Measurements from ENCODE around the gene SLC15A5. TPM values are rescaled to one million over a fixed set of nuclear protein-coding genes. Genes with fewer than 3 reads are reported as not detected.
A peak's percentile ranks its signal among the peaks of the same experiment; 100 is the strongest.

Gene SLC15A5
- total RNA-seq, 2 donors from 2014 or later = not detected

DNA sequence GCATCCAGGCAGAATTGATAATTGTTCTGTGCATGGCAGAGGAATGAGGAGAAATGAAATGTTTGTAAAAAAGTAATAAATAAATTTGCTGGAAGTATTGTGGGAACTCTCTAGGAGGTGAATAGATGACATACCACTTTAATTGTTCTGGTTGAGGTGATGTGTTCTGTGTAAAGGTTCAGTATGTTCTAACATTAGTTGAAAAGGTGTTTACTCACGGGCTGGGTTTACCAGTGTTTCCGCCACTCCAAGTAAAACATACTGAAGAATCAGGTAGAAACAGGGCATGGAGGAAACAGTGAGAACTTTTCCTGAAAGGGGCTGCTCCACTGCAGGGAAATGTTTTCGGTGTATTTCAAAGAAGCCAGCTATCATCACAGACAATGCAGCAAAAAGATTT is 53.3 kb downstream of the SLC15A5 start:
- no peak for ATAC-seq
- DNase-seq = no peak
- H3K27ac ChIP-seq = no peak overlapping the region
- no peaks in the 10 kb centered on the region for H3K27me3 ChIP-seq
- no peak for TF ChIP-seq POLR2A (IDR thresholded peaks at IDR 0.05)
- no peak for TF ChIP-seq CTCF (IDR thresholded peaks at IDR 0.05)
- WGBS, 2 donors = 91 to 96% methylated on average over 3 of the region's 3 CpGs
- H3K36me3 ChIP-seq (replicated peaks in 1 of 2; ENCODE audit: insufficient read depth in 1 of 2, low read depth in 2 of 2) = no peaks in the 10 kb centered on the region
- peaks cover 3% of the 10 kb centered on the region for H3K4me1 ChIP-seq
- intact Hi-C loops (cut with DNase I) = no loop called here
- no peaks in the 10 kb centered on the region for H3K9me3 ChIP-seq
- H3K4me3 ChIP-seq = no peak overlapping the region

- Histone ChIP-seq H3K27me3 (no peaks in the 10 kb centered on the region), H3K9me3 (no peaks in the 10 kb centered on the region), H3K4me3 (no peak overlapping the region), H3K27ac (no peak overlapping the region), H3K4me1 (peaks cover 10% of the 10 kb centered on the region), H3K36me3 (replicated peaks in 1 of 2; ENCODE audit: insufficient read depth in 1 of 2, low read depth in 2 of 2) (no peaks in the 10 kb centered on the region)
- ATAC-seq = no peak
- WGBS, 2 donors = 75 to 85% methylated on average over 2 of the region's 2 CpGs
- TF ChIP-seq CTCF (IDR thresholded peaks at IDR 0.05) = no peak
- no peak for TF ChIP-seq POLR2A (IDR thresholded peaks at IDR 0.05)
- intact Hi-C loops (cut with DNase I) = no loop called here
- DNase-seq = peak in 1 of 4 donors; percentile 51
These were observed 55.7 kb downstream of the SLC15A5 start for GRCh38 chr12:16221776-16222175.

DNA sequence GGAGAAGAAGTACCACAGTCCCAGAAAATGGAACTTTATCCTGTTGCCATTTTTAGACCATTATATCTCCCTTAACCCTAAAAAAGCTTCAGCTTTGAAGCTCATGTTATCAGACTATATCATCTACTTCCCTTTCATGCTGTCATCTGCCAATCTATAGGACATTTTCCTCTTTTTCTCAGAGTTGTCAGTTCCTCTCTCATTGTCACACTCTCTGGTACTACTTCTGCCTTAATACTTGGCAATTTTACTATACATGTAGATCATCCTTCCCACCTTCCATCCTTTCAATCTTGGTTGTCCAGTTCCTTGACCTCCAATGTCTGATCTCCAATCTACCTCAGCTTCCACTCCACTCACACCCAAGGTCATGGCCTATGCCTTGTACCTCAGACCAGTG is 57.4 kb downstream of the SLC15A5 start:
- Histone ChIP-seq H3K4me1 (peaks cover 10% of the 10 kb centered on the region), H3K9me3 (no peaks in the 10 kb centered on the region), H3K36me3 (replicated peaks in 1 of 2; ENCODE audit: insufficient read depth in 1 of 2, low read depth in 2 of 2) (no peaks in the 10 kb centered on the region), H3K27me3 (no peaks in the 10 kb centered on the region), H3K27ac (no peak overlapping the region), H3K4me3 (no peak overlapping the region)
- ATAC-seq (no peak), DNase-seq (no peak)
- no peak for TF ChIP-seq CTCF (IDR thresholded peaks at IDR 0.05)
- TF ChIP-seq POLR2A (IDR thresholded peaks at IDR 0.05) = no peak
- intact Hi-C loops (cut with DNase I) = no loop called here

- no peaks in the 10 kb centered on the region for H3K36me3 ChIP-seq (replicated peaks in 1 of 2; ENCODE audit: insufficient read depth in 1 of 2, low read depth in 2 of 2)
- WGBS, 2 donors = 30 to 44% methylated on average over 6 of the region's 6 CpGs
- H3K27ac ChIP-seq = peak overlapping the region in 3 of 4 donors; percentile 2 to 24 (median 3)
- TF ChIP-seq POLR2A (IDR thresholded peaks at IDR 0.05) (no peak), CTCF (IDR thresholded peaks at IDR 0.05) (no peak)
- ATAC-seq (peak; percentile 18), DNase-seq (no peak)
- H3K9me3 ChIP-seq = no peaks in the 10 kb centered on the region
- intact Hi-C loops (cut with DNase I) = no loop called here
- H3K4me1 ChIP-seq = peaks cover 10% of the 10 kb centered on the region
- H3K27me3 ChIP-seq = no peaks in the 10 kb centered on the region
- H3K4me3 ChIP-seq = no peak overlapping the region
These were observed 58.3 kb downstream of the SLC15A5 start for GRCh38 chr12:16218934-16219751.

DNA sequence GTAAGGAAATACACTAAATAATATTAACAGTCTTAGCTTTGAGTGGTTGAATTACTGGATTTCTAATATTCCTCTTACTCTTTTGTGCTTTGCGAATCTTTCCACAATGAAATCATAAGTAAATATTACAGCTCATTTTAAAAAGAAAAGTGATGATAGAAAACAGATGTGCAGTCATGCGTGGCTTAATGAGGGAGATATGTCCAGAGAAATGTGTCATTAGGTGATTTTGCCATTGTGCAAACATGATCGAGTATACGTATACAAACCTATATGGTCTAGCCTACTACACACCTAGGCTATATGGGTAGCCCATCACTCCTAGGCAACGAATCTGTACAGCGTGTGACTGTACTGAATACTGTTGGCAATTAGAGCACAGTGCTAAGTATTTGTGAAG is 59.3 kb downstream of the SLC15A5 start:
- Histone ChIP-seq H3K27ac (no peak overlapping the region), H3K9me3 (no peaks in the 10 kb centered on the region), H3K4me1 (peaks cover 10% of the 10 kb centered on the region), H3K36me3 (replicated peaks in 1 of 2; ENCODE audit: insufficient read depth in 1 of 2, low read depth in 2 of 2) (no peaks in the 10 kb centered on the region), H3K27me3 (no peaks in the 10 kb centered on the region), H3K4me3 (no peak overlapping the region)
- ATAC-seq (no peak), DNase-seq (no peak)
- TF ChIP-seq POLR2A (IDR thresholded peaks at IDR 0.05) (no peak), CTCF (IDR thresholded peaks at IDR 0.05) (no peak)
- WGBS, 2 donors = 65 to 75% methylated on average over 6 of the region's 6 CpGs
- intact Hi-C loops (cut with DNase I) = no loop called here
